ENCODE results near the gene CDK13. TPM values are rescaled to one million over a fixed set of nuclear protein-coding genes. Genes with fewer than 3 reads are reported as not detected.
"Not testable (repeated sequence)": the region's sequence is repeated elsewhere in the genome, so short reads cannot be mapped to it uniquely, and the experiment has no call there.

CDK13 gene
- total and polyA plus RNA-seq, 2 donors, result 17.5 to 149 TPM

GRCh38 chr7:40115936-40116335, 165.9 kb downstream of the CDK13 start:
- Histone ChIP-seq H3K4me3 (ENCODE audit: low read depth, low read length) (no peak overlapping the region), H3K27ac (ENCODE audit: low read depth) (no peak overlapping the region), H3K4me1 (ENCODE audit: insufficient read depth) (no peaks in the 10 kb centered on the region), H3K36me3 (ENCODE audit: insufficient read depth) (no peaks in the 10 kb centered on the region)
- DNase-seq (ENCODE audit: extremely low spot score), result no peak
- 94% methylated on average over 2 of the region's 2 CpGs for WGBS

- H3K4me1 ChIP-seq (ENCODE audit: insufficient read depth); H3K36me3 ChIP-seq (ENCODE audit: insufficient read depth); H3K27ac ChIP-seq (ENCODE audit: low read depth); DNase-seq (ENCODE audit: extremely low spot score); H3K4me3 ChIP-seq (ENCODE audit: low read depth, low read length): not testable (repeated sequence)
- 91% methylated on average over 9 of the region's 9 CpGs for WGBS
Observed at GRCh38 chr7:40117199-40117598, 167.1 kb downstream of the CDK13 start.

- H3K36me3 ChIP-seq (ENCODE audit: insufficient read depth); H3K4me1 ChIP-seq (ENCODE audit: insufficient read depth); H3K27ac ChIP-seq (ENCODE audit: low read depth); DNase-seq (ENCODE audit: extremely low spot score); H3K4me3 ChIP-seq (ENCODE audit: low read depth, low read length): not testable (repeated sequence)
- 92% methylated on average over 7 of the region's 7 CpGs for WGBS
Observed at GRCh38 chr7:40118201-40118600, 168.1 kb downstream of the CDK13 start.

GRCh38 chr7:40120020-40120419, 170.0 kb downstream of the CDK13 start:
- Histone ChIP-seq H3K27ac (ENCODE audit: low read depth) (no peak overlapping the region), H3K4me1 (ENCODE audit: insufficient read depth) (no peaks in the 10 kb centered on the region), H3K36me3 (ENCODE audit: insufficient read depth) (no peaks in the 10 kb centered on the region), H3K4me3 (ENCODE audit: low read depth, low read length) (no peak overlapping the region)
- WGBS, result 85% methylated on average over 5 of the region's 5 CpGs
- DNase-seq (ENCODE audit: extremely low spot score), result no peak

- H3K27ac ChIP-seq (ENCODE audit: low read depth); H3K4me3 ChIP-seq (ENCODE audit: low read depth, low read length); H3K36me3 ChIP-seq (ENCODE audit: insufficient read depth); H3K4me1 ChIP-seq (ENCODE audit: insufficient read depth); DNase-seq (ENCODE audit: extremely low spot score): not testable (repeated sequence)
- WGBS, result 95% methylated on average over 14 of the region's 14 CpGs
Observed at GRCh38 chr7:40122100-40122939, 172.3 kb downstream of the CDK13 start.

GRCh38 chr7:40122940-40123254, 172.8 kb downstream of the CDK13 start:
- DNase-seq (ENCODE audit: extremely low spot score), result no peak
- Histone ChIP-seq H3K4me1 (ENCODE audit: insufficient read depth) (no peaks in the 10 kb centered on the region), H3K36me3 (ENCODE audit: insufficient read depth) (no peaks in the 10 kb centered on the region), H3K4me3 (ENCODE audit: low read depth, low read length) (no peak overlapping the region), H3K27ac (ENCODE audit: low read depth) (no peak overlapping the region)
- 97% methylated on average over 2 of the region's 2 CpGs for WGBS

GRCh38 chr7:40133561-40134427, 183.7 kb downstream of the CDK13 start:
- WGBS, result 2% methylated on average over 36 of the region's 36 CpGs
- Histone ChIP-seq H3K4me3 (ENCODE audit: low read depth, low read length) (peak overlapping the region; percentile 97), H3K4me1 (ENCODE audit: insufficient read depth) (no peaks in the 10 kb centered on the region), H3K27ac (ENCODE audit: low read depth) (peak overlapping the region; percentile 86), H3K36me3 (ENCODE audit: insufficient read depth) (no peaks in the 10 kb centered on the region)
- no peak for DNase-seq (ENCODE audit: extremely low spot score)

GRCh38 chr7:40134428-40135316, 184.6 kb downstream of the CDK13 start, which contains the start of the genes MPLKIP and SUGCT:
TSS of gene MPLKIP (minus strand) at chr7:40134622. CDS start at chr7:40134567, 55 bp downstream.
TSS of gene SUGCT (plus strand) at chr7:40135005.
- peak; percentile 79 for DNase-seq (ENCODE audit: extremely low spot score)
- peak within 1 kb of the TSS; percentile 97 for H3K4me3 ChIP-seq (ENCODE audit: low read depth, low read length)
- H3K36me3 ChIP-seq (ENCODE audit: insufficient read depth), result no peaks in the 10 kb centered on the region
- WGBS, result under 1% methylated on average over 75 of the region's 75 CpGs
- no peaks in the 10 kb centered on the region for H3K4me1 ChIP-seq (ENCODE audit: insufficient read depth)
- H3K27ac ChIP-seq (ENCODE audit: low read depth), result peak within 1 kb of the TSS; percentile 86

- WGBS, result 2% methylated on average over 17 of the region's 17 CpGs
- Histone ChIP-seq H3K36me3 (ENCODE audit: insufficient read depth) (no peaks in the 10 kb centered on the region), H3K27ac (ENCODE audit: low read depth) (no peak overlapping the region), H3K4me1 (ENCODE audit: insufficient read depth) (no peaks in the 10 kb centered on the region), H3K4me3 (ENCODE audit: low read depth, low read length) (peak overlapping the region; percentile 97)
- no peak for DNase-seq (ENCODE audit: extremely low spot score)
Observed at GRCh38 chr7:40135317-40135610, 185.2 kb downstream of the CDK13 start.

GRCh38 chr7:40137563-40137962, 187.5 kb downstream of the CDK13 start:
- DNase-seq (ENCODE audit: extremely low spot score), result no peak
- Histone ChIP-seq H3K36me3 (ENCODE audit: insufficient read depth) (no peaks in the 10 kb centered on the region), H3K4me1 (ENCODE audit: insufficient read depth) (no peaks in the 10 kb centered on the region), H3K27ac (ENCODE audit: low read depth) (no peak overlapping the region), H3K4me3 (ENCODE audit: low read depth, low read length) (no peak overlapping the region)
- WGBS, result 90% methylated on average over 2 of the region's 2 CpGs

- no peak for DNase-seq (ENCODE audit: extremely low spot score)
- Histone ChIP-seq H3K27ac (ENCODE audit: low read depth) (no peak overlapping the region), H3K4me1 (ENCODE audit: insufficient read depth) (no peaks in the 10 kb centered on the region), H3K36me3 (ENCODE audit: insufficient read depth) (no peaks in the 10 kb centered on the region), H3K4me3 (ENCODE audit: low read depth, low read length) (no peak overlapping the region)
- WGBS, result 95% methylated on average over 5 of the region's 5 CpGs
Observed at GRCh38 chr7:40138973-40139372, 188.9 kb downstream of the CDK13 start.

GRCh38 chr7:40139891-40140290, 189.8 kb downstream of the CDK13 start:
- not testable (repeated sequence) for H3K27ac ChIP-seq (ENCODE audit: low read depth); H3K4me1 ChIP-seq (ENCODE audit: insufficient read depth); H3K4me3 ChIP-seq (ENCODE audit: low read depth, low read length); DNase-seq (ENCODE audit: extremely low spot score); H3K36me3 ChIP-seq (ENCODE audit: insufficient read depth)
- WGBS, result 97% methylated on average over 13 of the region's 13 CpGs

- H3K27ac ChIP-seq (ENCODE audit: low read depth); H3K4me1 ChIP-seq (ENCODE audit: insufficient read depth); H3K36me3 ChIP-seq (ENCODE audit: insufficient read depth); H3K4me3 ChIP-seq (ENCODE audit: low read depth, low read length); DNase-seq (ENCODE audit: extremely low spot score): not testable (repeated sequence)
- 92% methylated on average over 5 of the region's 5 CpGs for WGBS
Observed at GRCh38 chr7:40141916-40142315, 191.9 kb downstream of the CDK13 start.
